ENCODE results near the gene ZNF423.

Gene ZNF423

GRCh38 chr16:49605536-49606254 is 250.2 kb downstream of the ZNF423 start:
- FAIRE-seq, result no peak
- DNase-seq (ENCODE audit: low spot score), result no peak

GRCh38 chr16:49604602-49605001 is 251.3 kb downstream of the ZNF423 start:
- DNase-seq (ENCODE audit: low spot score), result no peak
- FAIRE-seq, result no peak

GRCh38 chr16:49603956-49604355 is 252.0 kb downstream of the ZNF423 start:
- DNase-seq (ENCODE audit: low spot score) (no peak), FAIRE-seq (no peak)

- DNase-seq (ENCODE audit: low spot score), result no peak
- no peak for FAIRE-seq
Measured at GRCh38 chr16:49602976-49603310, 253.0 kb downstream of the ZNF423 start.

- FAIRE-seq, result no peak
- no peak for DNase-seq (ENCODE audit: low spot score)
Measured at GRCh38 chr16:49602201-49602975, 253.5 kb downstream of the ZNF423 start.

- no peak for FAIRE-seq
- no peak for DNase-seq (ENCODE audit: low spot score)
Measured at GRCh38 chr16:49601576-49601975, 254.3 kb downstream of the ZNF423 start.

GRCh38 chr16:49600976-49601375 is 254.9 kb downstream of the ZNF423 start:
- no peak for FAIRE-seq
- DNase-seq (ENCODE audit: low spot score), result no peak

GRCh38 chr16:49600536-49600935 is 255.4 kb downstream of the ZNF423 start:
- DNase-seq (ENCODE audit: low spot score) (no peak), FAIRE-seq (no peak)

GRCh38 chr16:49599704-49600103 is 256.2 kb downstream of the ZNF423 start:
- FAIRE-seq (no peak), DNase-seq (ENCODE audit: low spot score) (no peak)

- FAIRE-seq, result no peak
- no peak for DNase-seq (ENCODE audit: low spot score)
Measured at GRCh38 chr16:49599281-49599680, 256.6 kb downstream of the ZNF423 start.

- no peak for DNase-seq (ENCODE audit: low spot score)
- FAIRE-seq, result no peak
Measured at GRCh38 chr16:49598383-49599170, 257.3 kb downstream of the ZNF423 start.

- FAIRE-seq, result no peak
Measured at GRCh38 chr16:49597796-49598195, 258.1 kb downstream of the ZNF423 start.

GRCh38 chr16:49596648-49597291 is 259.1 kb downstream of the ZNF423 start:
- FAIRE-seq (no peak), DNase-seq (ENCODE audit: low spot score) (no peak)

More at GRCh38 chr16:49597796-49598195, 258.1 kb downstream of the ZNF423 start:
- DNase-seq (ENCODE audit: low spot score), result no peak

- FAIRE-seq (no peak), DNase-seq (ENCODE audit: low spot score) (no peak)
Measured at GRCh38 chr16:49596068-49596467, 259.8 kb downstream of the ZNF423 start.

GRCh38 chr16:49594685-49595498 is 261.0 kb downstream of the ZNF423 start:
- FAIRE-seq (no peak), DNase-seq (ENCODE audit: low spot score) (no peak)

GRCh38 chr16:49594153-49594552 is 261.8 kb downstream of the ZNF423 start:
- FAIRE-seq, result no peak
- no peak for DNase-seq (ENCODE audit: low spot score)

- no peak for FAIRE-seq
Measured at GRCh38 chr16:49593424-49594040, 262.4 kb downstream of the ZNF423 start.

GRCh38 chr16:49592546-49593423 is 263.1 kb downstream of the ZNF423 start:
- DNase-seq (ENCODE audit: low spot score) (no peak), FAIRE-seq (no peak)

More at GRCh38 chr16:49593424-49594040, 262.4 kb downstream of the ZNF423 start:
- no peak for DNase-seq (ENCODE audit: low spot score)

- no peak for DNase-seq (ENCODE audit: low spot score)
- FAIRE-seq, result no peak
Measured at GRCh38 chr16:49590166-49590871, 265.6 kb downstream of the ZNF423 start.
